Glutamatergic neuron (in vitro differentiated cells): ENCODE data around the gene TBP. TPM values are rescaled to one million over a fixed set of nuclear protein-coding genes. Genes with fewer than 3 reads are reported as not detected.
"Not testable (repeated sequence)": the region's sequence is repeated elsewhere in the genome, so short reads cannot be mapped to it uniquely, and the experiment has no call there.

Experiments used
- DNase-seq: peaks from one replicate; pipeline ENCODE4 v3.0.0; 2022
- H3K27ac Mint-ChIP-seq: one replicate; pipeline ENCODE4 v1.8.0; 2020; ENCODE audit warnings: mild to moderate bottlenecking, mixed read lengths, inconsistent platforms; ENCODE audit not compliant: unreplicated experiment
- H3K27me3 Mint-ChIP-seq: one replicate; pipeline ENCODE4 v1.8.0; 2020; ENCODE audit warnings: mild to moderate bottlenecking, moderate library complexity, mixed read lengths, inconsistent platforms; ENCODE audit not compliant: unreplicated experiment
- H3K36me3 Mint-ChIP-seq: one replicate; pipeline ENCODE4 v1.8.0; 2020; ENCODE audit warnings: mild to moderate bottlenecking, mixed read lengths, inconsistent platforms; ENCODE audit not compliant: unreplicated experiment
- H3K4me1 Mint-ChIP-seq: one replicate; pipeline ENCODE4 v1.8.0; 2020; ENCODE audit warnings: mild to moderate bottlenecking, low read depth, mixed read lengths, inconsistent platforms; ENCODE audit not compliant: unreplicated experiment
- H3K4me3 Mint-ChIP-seq: one replicate; pipeline ENCODE4 v1.8.0; 2020; ENCODE audit warnings: mild to moderate bottlenecking, mixed read lengths, inconsistent platforms; ENCODE audit not compliant: unreplicated experiment
- H3K9me3 Mint-ChIP-seq: one replicate; pipeline ENCODE4 v1.8.0; 2020; ENCODE audit warnings: mild to moderate bottlenecking, moderate library complexity, mixed read lengths, inconsistent platforms; ENCODE audit not compliant: unreplicated experiment
- total RNA-seq: library from RNA; stranded (reverse); fragmentation: NEBNext Ultra II Directional; extraction: Animal tissue kit (Norgen Biotek cat#: 25700); gene quantifications from one replicate; pipeline ENCODE4 v1.2.1, GENCODE V29; 2021; ENCODE audit not compliant: unreplicated experiment

TBP gene
- total RNA-seq, 1 donor from 2014 or later, result 19.9 TPM

DNA sequence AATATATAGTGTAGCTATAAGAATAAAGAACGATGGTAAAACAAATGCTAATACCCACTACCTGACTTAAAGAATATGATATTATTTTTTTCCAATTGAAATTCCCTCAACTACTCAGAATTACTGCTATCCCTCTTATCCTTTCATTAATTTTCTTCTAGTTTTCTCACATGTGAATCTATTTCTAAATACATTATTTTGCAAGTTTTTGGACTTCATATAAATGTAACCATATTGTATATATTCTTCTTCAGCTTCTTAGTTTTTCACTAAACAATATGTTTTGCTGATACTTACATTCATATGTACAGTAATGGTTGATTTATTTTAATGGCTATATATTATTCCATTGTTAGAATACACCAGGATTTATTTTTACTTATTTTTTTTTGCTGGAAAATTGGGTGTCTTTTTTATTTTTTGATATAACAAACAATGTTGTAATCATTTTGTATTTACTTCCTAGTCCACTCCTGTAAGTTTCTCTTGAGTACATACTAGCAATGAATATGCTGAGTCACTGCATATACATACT, 61.9 kb downstream of the TBP start:
- not testable (repeated sequence) for H3K4me3 Mint-ChIP-seq, H3K4me1 Mint-ChIP-seq, H3K36me3 Mint-ChIP-seq, H3K9me3 Mint-ChIP-seq, H3K27ac Mint-ChIP-seq, DNase-seq, H3K27me3 Mint-ChIP-seq

Other genes starting within 250 kb of the TBP start
- gene FAM120B, start 247.6 kb upstream of the TBP start, total RNA-seq, result 48.3 TPM
- gene PSMB1, start 1.1 kb upstream of the TBP start, total RNA-seq, result 149 TPM
- 59.0 TPM for gene PDCD2, start 30.3 kb downstream of the TBP start, total RNA-seq